WERI-Rb-1 (cell line): ENCODE data around the gene LRBA.

Source experiments
- DNase-seq: peaks from one replicate; pipeline ENCODE4 v3.0.0-alpha.2; 2020
- H3K27ac ChIP-seq: fragments of 250-450 bp; sonication (Bioruptor Pico); 2 replicates; pipeline ENCODE4 v1.5.1; 2020; ENCODE audit warnings: mild to moderate bottlenecking, moderate library complexity
- H3K27me3 ChIP-seq: fragments of 250-450 bp; sonication (Bioruptor Pico); 2 replicates; pipeline ENCODE4 v1.5.1; 2021; ENCODE audit warnings: mild to moderate bottlenecking, low read depth, moderate library complexity; ENCODE audit not compliant: insufficient read depth, severe bottlenecking
- H3K36me3 ChIP-seq: fragments of 250-450 bp; sonication (Bioruptor Pico); 2 replicates; pipeline ENCODE4 v1.5.1; 2020; ENCODE audit warnings: mild to moderate bottlenecking, moderate library complexity
- H3K4me3 ChIP-seq: 2 replicates; pipeline ENCODE4 v1.5.1; 2011; ENCODE audit warnings: low read depth, mild to moderate bottlenecking, control low read depth, low read length
- H3K9me3 ChIP-seq: fragments of 250-450 bp; sonication (Bioruptor Pico); 2 replicates; pipeline ENCODE4 v1.5.1; 2021; ENCODE audit warnings: mild to moderate bottlenecking, moderate library complexity; ENCODE audit not compliant: severe bottlenecking
- TF ChIP-seq, protein P1 (sequence below): IDR thresholded peaks from 2 replicates; pipeline ENCODE4 v1.5.1; 2011; ENCODE audit warnings: low read depth, mild to moderate bottlenecking, control low read depth, inconsistent platforms, low read length

Gene LRBA

DNA sequence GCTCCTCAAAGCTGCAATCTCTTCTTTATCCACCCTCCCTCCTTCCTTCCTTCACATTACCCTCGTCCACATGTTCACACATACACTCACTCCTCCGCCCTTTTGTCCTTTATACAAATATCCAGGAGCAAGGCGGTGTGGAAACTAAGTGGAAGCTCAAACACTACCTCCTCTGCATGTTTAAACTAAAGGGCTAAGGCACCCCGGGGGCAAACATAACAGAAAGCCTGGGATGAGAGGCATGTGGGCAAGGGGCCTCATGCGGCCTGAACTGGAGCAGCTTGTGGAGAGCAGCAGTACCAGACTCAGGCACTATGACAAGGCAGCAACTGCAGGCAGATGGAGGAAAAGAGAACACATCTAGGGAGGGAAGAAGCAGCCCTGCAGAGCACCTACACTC, 423.7 kb downstream of the LRBA start:
- H3K27me3 ChIP-seq, result no peaks in the 10 kb centered on the region
- H3K9me3 ChIP-seq, result no peaks in the 10 kb centered on the region
- no peaks in the 10 kb centered on the region for H3K36me3 ChIP-seq
- H3K27ac ChIP-seq, result peak overlapping the region; percentile 49
- peak; percentile 75 for DNase-seq
- TF ChIP-seq, protein P1, sequence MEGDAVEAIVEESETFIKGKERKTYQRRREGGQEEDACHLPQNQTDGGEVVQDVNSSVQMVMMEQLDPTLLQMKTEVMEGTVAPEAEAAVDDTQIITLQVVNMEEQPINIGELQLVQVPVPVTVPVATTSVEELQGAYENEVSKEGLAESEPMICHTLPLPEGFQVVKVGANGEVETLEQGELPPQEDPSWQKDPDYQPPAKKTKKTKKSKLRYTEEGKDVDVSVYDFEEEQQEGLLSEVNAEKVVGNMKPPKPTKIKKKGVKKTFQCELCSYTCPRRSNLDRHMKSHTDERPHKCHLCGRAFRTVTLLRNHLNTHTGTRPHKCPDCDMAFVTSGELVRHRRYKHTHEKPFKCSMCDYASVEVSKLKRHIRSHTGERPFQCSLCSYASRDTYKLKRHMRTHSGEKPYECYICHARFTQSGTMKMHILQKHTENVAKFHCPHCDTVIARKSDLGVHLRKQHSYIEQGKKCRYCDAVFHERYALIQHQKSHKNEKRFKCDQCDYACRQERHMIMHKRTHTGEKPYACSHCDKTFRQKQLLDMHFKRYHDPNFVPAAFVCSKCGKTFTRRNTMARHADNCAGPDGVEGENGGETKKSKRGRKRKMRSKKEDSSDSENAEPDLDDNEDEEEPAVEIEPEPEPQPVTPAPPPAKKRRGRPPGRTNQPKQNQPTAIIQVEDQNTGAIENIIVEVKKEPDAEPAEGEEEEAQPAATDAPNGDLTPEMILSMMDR, result no peak
- H3K4me3 ChIP-seq, result no peak overlapping the region

DNA sequence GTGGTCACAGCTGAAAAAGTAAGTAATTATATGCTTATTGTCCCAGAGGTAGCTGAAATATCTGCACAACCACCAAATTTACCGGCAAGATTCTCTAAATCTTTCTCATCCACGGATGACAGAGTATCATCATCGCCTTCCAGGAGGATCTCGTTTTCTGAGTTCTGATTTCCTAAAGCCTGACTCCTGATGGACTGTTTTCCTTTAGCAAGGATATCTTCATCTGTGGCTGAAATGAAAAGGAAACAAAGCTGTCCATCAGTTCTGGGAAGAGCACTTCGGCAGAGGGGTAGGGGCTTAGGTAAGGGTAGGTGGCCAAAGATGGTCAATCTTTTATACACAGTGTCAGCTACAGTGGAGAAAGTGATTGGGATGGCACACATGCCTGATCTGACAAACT, 424.5 kb downstream of the LRBA start:
- Histone ChIP-seq H3K9me3 (no peaks in the 10 kb centered on the region), H3K36me3 (no peaks in the 10 kb centered on the region), H3K4me3 (no peak overlapping the region)

DNA sequence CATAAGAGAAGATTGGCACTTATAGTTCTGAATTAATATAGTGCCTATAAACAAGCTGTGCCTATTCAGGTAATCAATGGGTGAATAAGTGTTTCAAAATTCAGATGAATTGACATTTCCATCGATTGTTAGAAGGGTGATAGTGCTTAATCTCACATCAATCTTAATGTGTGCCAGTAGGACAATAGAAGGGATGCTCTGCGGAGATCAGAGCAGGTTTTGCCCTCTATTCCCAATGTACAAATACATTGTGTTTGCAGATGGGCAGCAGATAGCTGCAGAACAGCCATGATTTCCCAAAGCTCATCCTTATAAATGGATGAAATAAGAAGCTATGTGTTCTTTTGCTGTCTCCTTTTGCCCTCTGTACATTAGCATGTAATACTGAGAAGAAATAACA, 425.9 kb downstream of the LRBA start:
- Histone ChIP-seq H3K27me3 (no peaks in the 10 kb centered on the region), H3K9me3 (no peaks in the 10 kb centered on the region), H3K4me3 (no peak overlapping the region), H3K27ac (no peak overlapping the region), H3K36me3 (no peaks in the 10 kb centered on the region)
- no peak for DNase-seq
- TF ChIP-seq, protein P1, result no peak

More for the DNA sequence above, 424.5 kb downstream of the LRBA start:
- TF ChIP-seq, protein P1, result no peak
- Histone ChIP-seq H3K27ac (peak overlapping the region; percentile 49; the same call in 1 of the 2 replicates), H3K27me3 (no peaks in the 10 kb centered on the region)
- DNase-seq, result no peak

DNA sequence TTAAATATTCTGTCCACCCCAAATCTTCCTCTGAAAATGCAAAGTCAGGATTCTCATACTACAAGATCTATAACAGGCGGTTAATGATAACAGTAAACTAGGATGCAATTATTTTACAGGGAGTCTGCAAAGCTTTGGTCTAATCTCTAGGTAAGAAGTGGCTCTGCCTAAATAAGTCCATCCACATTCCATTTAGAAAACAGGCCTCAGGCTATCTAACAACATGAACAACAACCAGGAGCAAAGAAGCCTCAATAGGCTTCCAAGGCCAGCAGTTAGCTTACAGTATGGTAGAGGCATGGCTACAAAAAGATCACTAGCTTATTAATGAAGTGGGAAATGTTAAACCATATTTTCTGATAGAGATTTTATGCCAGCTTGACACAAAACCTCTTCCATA, 426.8 kb downstream of the LRBA start:
- Histone ChIP-seq H3K27ac (no peak overlapping the region), H3K27me3 (no peaks in the 10 kb centered on the region), H3K36me3 (peaks cover 6% of the 10 kb centered on the region), H3K9me3 (peaks cover 4% of the 10 kb centered on the region), H3K4me3 (no peak overlapping the region)
- TF ChIP-seq, protein P1, result no peak
- no peak for DNase-seq

DNA sequence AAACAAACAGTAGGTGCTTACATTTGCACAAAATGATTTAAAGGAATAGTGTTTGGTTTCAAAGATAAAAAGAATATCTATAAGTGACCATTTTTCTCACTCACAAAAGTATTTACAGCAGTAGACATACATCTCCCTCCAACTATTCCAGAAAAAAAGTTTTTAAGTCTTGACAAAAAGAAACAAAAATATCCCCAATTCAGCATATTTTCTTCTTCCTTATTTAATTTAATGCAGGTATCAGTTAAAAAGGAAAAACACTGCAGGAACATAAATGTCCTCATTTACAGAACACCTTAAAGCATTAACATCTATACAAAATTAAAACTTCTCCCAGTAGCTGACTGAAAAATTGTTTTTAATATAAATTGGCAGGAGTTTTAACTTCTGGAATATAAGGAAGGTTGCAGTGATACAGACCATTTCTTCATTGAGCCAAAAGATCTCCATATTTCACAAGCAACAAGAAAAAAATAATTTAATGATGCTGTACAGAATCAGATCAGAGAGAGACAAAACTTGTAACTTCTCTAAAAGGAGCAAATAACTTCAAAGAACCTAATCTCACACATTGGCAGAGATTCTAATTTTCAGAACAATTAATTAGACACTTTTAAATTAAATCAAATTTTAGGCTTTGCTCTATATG, 428.8 kb downstream of the LRBA start:
- Histone ChIP-seq H3K9me3 (peaks cover 5% of the 10 kb centered on the region), H3K36me3 (peaks cover 17% of the 10 kb centered on the region), H3K27me3 (no peaks in the 10 kb centered on the region), H3K27ac (no peak overlapping the region), H3K4me3 (no peak overlapping the region)
- DNase-seq, result no peak
- TF ChIP-seq, protein P1, result no peak

DNA sequence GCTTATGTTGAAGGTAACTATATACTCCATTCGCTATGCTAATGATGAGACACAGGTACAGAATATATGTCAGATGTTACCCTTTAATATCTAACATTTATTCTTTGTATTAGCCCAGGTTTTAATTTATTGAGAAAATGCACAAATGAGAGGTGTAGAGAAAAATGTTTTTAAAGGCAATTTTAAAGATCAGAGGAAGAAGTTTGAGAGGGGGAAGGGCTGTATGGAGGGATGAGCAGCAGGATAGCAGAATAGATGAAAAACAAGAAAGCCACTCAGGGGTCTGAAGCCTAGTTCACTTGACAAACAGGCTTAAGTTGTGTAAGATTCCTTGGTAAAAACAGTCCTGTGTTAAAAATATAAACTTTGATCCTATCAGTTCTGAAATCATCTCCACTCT, 429.5 kb downstream of the LRBA start:
- no peak overlapping the region for H3K27ac ChIP-seq
- no peak overlapping the region for H3K4me3 ChIP-seq
- no peak for DNase-seq
- TF ChIP-seq, protein P1, result no peak
- peaks cover 5% of the 10 kb centered on the region for H3K9me3 ChIP-seq
- no peaks in the 10 kb centered on the region for H3K27me3 ChIP-seq
- H3K36me3 ChIP-seq, result peaks cover 17% of the 10 kb centered on the region
